ENCODE results near the gene SLC25A17.

The SLC25A17 gene

GRCh38 chr22:40862013-40862412 is 42.9 kb upstream of the SLC25A17 start, which contains the start of gene DNAJB7:
TSS of gene DNAJB7 (minus strand) at chr22:40862113. CDS start at chr22:40861994, 119 bp downstream.
- Histone ChIP-seq H3K9ac (ENCODE audit: low read length) (no peak within 1 kb of the TSS), H2AK5ac (ENCODE audit: low read length) (no peak within 1 kb of the TSS), H3K4me3 (ENCODE audit: low read depth, low read length) (no peak within 1 kb of the TSS), H3K79me2 (ENCODE audit: control insufficient read depth, insufficient read depth, low read length, poor library complexity) (peaks cover 10% of the 10 kb centered on the region), H4K12ac (ENCODE audit: low read depth, low read length) (no peak within 1 kb of the TSS), H4K91ac (ENCODE audit: low read depth, low read length) (no peak within 1 kb of the TSS), H3K4me1 (ENCODE audit: control insufficient read depth in 1 of 2, insufficient read depth in 2 of 2, low read length in 2 of 2) (peaks cover 4% of the 10 kb centered on the region in 2 experiments), H2BK120ac (ENCODE audit: insufficient read depth, low read length, poor library complexity) (no peak within 1 kb of the TSS), H3K27me3 (ENCODE audit: insufficient read depth, low read length) (no peaks in the 10 kb centered on the region), H3K23ac (ENCODE audit: low read length) (no peak within 1 kb of the TSS), H3K79me1 (ENCODE audit: low read length) (peaks cover 4% of the 10 kb centered on the region), H3K27ac (ENCODE audit: low read depth, low read length) (no peak within 1 kb of the TSS), H2AFZ (ENCODE audit: insufficient read depth, low read length, poor library complexity) (no peak within 1 kb of the TSS), H4K8ac (ENCODE audit: low read depth, low read length) (no peak within 1 kb of the TSS), H3K4ac (ENCODE audit: low read depth, low read length) (no peak within 1 kb of the TSS), H3K4me2 (ENCODE audit: low read length) (no peak within 1 kb of the TSS), H3K18ac (ENCODE audit: low read length) (no peak within 1 kb of the TSS), H2BK5ac (ENCODE audit: low read depth, low read length, poor library complexity) (no peak within 1 kb of the TSS), H3K36me3 (ENCODE audit: control insufficient read depth in 1 of 2, insufficient read depth in 2 of 2, low read length in 2 of 2) (peaks cover 0 to 4% of the 10 kb centered on the region in 2 experiments), H3K14ac (ENCODE audit: low read length) (no peak within 1 kb of the TSS), H3K9me3 (ENCODE audit: insufficient read depth, low read depth, low read length) (no peaks in the 10 kb centered on the region), H2BK12ac (ENCODE audit: low read length) (no peak within 1 kb of the TSS)
- WGBS (ENCODE audit: extremely low coverage, insufficient coverage, insufficient read length), result no CpG with 5 or more reads among the region's 3 CpGs
- DNase-seq, result no peak

- H2AK5ac ChIP-seq (ENCODE audit: low read length), result peak overlapping the region; percentile 82
- no CpG with 5 or more reads among the region's 18 CpGs for WGBS (ENCODE audit: extremely low coverage, insufficient coverage, insufficient read length)
These were observed 38.2 kb upstream of the SLC25A17 start for GRCh38 chr22:40857309-40857855.

GRCh38 chr22:40856513-40857308 is 37.6 kb upstream of the SLC25A17 start, which contains the start of the genes ST13 and XPNPEP3:
TSS of gene ST13 (minus strand) at chr22:40856639. CDS start at chr22:40856540, 99 bp downstream.
TSS of gene XPNPEP3 (plus strand) at chr22:40857148. CDS start at chr22:40857182, 34 bp downstream.
- H4K12ac ChIP-seq (ENCODE audit: low read depth, low read length), result peak within 1 kb of the TSS; percentile 90
- H4K91ac ChIP-seq (ENCODE audit: low read depth, low read length), result peak within 1 kb of the TSS; percentile 97
- H3K14ac ChIP-seq (ENCODE audit: low read length), result peak within 1 kb of the TSS; percentile 98
- H2BK120ac ChIP-seq (ENCODE audit: insufficient read depth, low read length, poor library complexity), result peak within 1 kb of the TSS; percentile 95
- H2AK5ac ChIP-seq (ENCODE audit: low read length), result peak within 1 kb of the TSS; percentile 91
- peak within 1 kb of the TSS; percentile 88 for H3K4me2 ChIP-seq (ENCODE audit: low read length)
- peak within 1 kb of the TSS; percentile 68 for H2BK12ac ChIP-seq (ENCODE audit: low read length)
- no peaks in the 10 kb centered on the region for H3K9me3 ChIP-seq (ENCODE audit: insufficient read depth, low read depth, low read length)
- peaks cover 1 to 2% of the 10 kb centered on the region in 2 experiments for H3K36me3 ChIP-seq (ENCODE audit: control insufficient read depth in 1 of 2, insufficient read depth in 2 of 2, low read length in 2 of 2)
- no peaks in the 10 kb centered on the region for H3K27me3 ChIP-seq (ENCODE audit: insufficient read depth, low read length)
- H3K79me2 ChIP-seq (ENCODE audit: control insufficient read depth, insufficient read depth, low read length, poor library complexity), result peaks cover 25% of the 10 kb centered on the region
- peak within 1 kb of the TSS; percentile 96 for H2BK5ac ChIP-seq (ENCODE audit: low read depth, low read length, poor library complexity)
- H3K4me3 ChIP-seq (ENCODE audit: low read depth, low read length), result peak within 1 kb of the TSS; percentile 98
- peaks cover 7 to 8% of the 10 kb centered on the region in 2 experiments for H3K4me1 ChIP-seq (ENCODE audit: control insufficient read depth in 1 of 2, insufficient read depth in 2 of 2, low read length in 2 of 2)
- peak within 1 kb of the TSS; percentile 97 for H3K18ac ChIP-seq (ENCODE audit: low read length)
- peak within 1 kb of the TSS; percentile 100 for H3K4ac ChIP-seq (ENCODE audit: low read depth, low read length)
- no CpG with 5 or more reads among the region's 63 CpGs for WGBS (ENCODE audit: extremely low coverage, insufficient coverage, insufficient read length)
- H3K27ac ChIP-seq (ENCODE audit: low read depth, low read length), result peak within 1 kb of the TSS; percentile 96
- H3K79me1 ChIP-seq (ENCODE audit: low read length), result peaks cover 13% of the 10 kb centered on the region
- DNase-seq, result peak; percentile 96 to 97
- H2AFZ ChIP-seq (ENCODE audit: insufficient read depth, low read length, poor library complexity), result peak within 1 kb of the TSS; percentile 82
- H3K23ac ChIP-seq (ENCODE audit: low read length), result peak within 1 kb of the TSS; percentile 38
- peak within 1 kb of the TSS; percentile 97 for H4K8ac ChIP-seq (ENCODE audit: low read depth, low read length)
- H3K9ac ChIP-seq (ENCODE audit: low read length), result peak within 1 kb of the TSS; percentile 98

More at GRCh38 chr22:40857309-40857855, 38.2 kb upstream of the SLC25A17 start:
- no peaks in the 10 kb centered on the region for H3K27me3 ChIP-seq (ENCODE audit: insufficient read depth, low read length)
- H3K14ac ChIP-seq (ENCODE audit: low read length), result peak overlapping the region; percentile 98
- peak overlapping the region; percentile 68 for H2BK12ac ChIP-seq (ENCODE audit: low read length)
- H3K79me1 ChIP-seq (ENCODE audit: low read length), result peaks cover 13% of the 10 kb centered on the region
- H3K4ac ChIP-seq (ENCODE audit: low read depth, low read length), result peak overlapping the region; percentile 98
- H3K9me3 ChIP-seq (ENCODE audit: insufficient read depth, low read depth, low read length), result no peaks in the 10 kb centered on the region
- H3K79me2 ChIP-seq (ENCODE audit: control insufficient read depth, insufficient read depth, low read length, poor library complexity), result peaks cover 24% of the 10 kb centered on the region
- peak overlapping the region; percentile 82 for H2AFZ ChIP-seq (ENCODE audit: insufficient read depth, low read length, poor library complexity)
- H3K36me3 ChIP-seq (ENCODE audit: control insufficient read depth in 1 of 2, insufficient read depth in 2 of 2, low read length in 2 of 2), result peaks cover 0 to 4% of the 10 kb centered on the region in 2 experiments
- peak overlapping the region; percentile 87 for H3K4me3 ChIP-seq (ENCODE audit: low read depth, low read length)
- no peak overlapping the region for H3K23ac ChIP-seq (ENCODE audit: low read length)
- H3K18ac ChIP-seq (ENCODE audit: low read length), result peak overlapping the region; percentile 97
- peaks cover 7 to 8% of the 10 kb centered on the region in 2 experiments for H3K4me1 ChIP-seq (ENCODE audit: control insufficient read depth in 1 of 2, insufficient read depth in 2 of 2, low read length in 2 of 2)
- H3K27ac ChIP-seq (ENCODE audit: low read depth, low read length), result peak overlapping the region; percentile 96
- peak in 1 of 2 donors; percentile 32 for DNase-seq
- peak overlapping the region; percentile 97 for H4K8ac ChIP-seq (ENCODE audit: low read depth, low read length)
- peak overlapping the region; percentile 92 for H3K9ac ChIP-seq (ENCODE audit: low read length)
- peak overlapping the region; percentile 91 for H4K91ac ChIP-seq (ENCODE audit: low read depth, low read length)
- peak overlapping the region; percentile 90 for H4K12ac ChIP-seq (ENCODE audit: low read depth, low read length)
- H3K4me2 ChIP-seq (ENCODE audit: low read length), result peak overlapping the region; percentile 71
- peak overlapping the region; percentile 60 for H2BK5ac ChIP-seq (ENCODE audit: low read depth, low read length, poor library complexity)
- peak overlapping the region; percentile 89 for H2BK120ac ChIP-seq (ENCODE audit: insufficient read depth, low read length, poor library complexity)

GRCh38 chr22:40855979-40856512 is 36.9 kb upstream of the SLC25A17 start:
- H4K12ac ChIP-seq (ENCODE audit: low read depth, low read length), result peak overlapping the region; percentile 83

More at GRCh38 chr22:40855979-40856512, 36.9 kb upstream of the SLC25A17 start:
- H2AFZ ChIP-seq (ENCODE audit: insufficient read depth, low read length, poor library complexity), result peak overlapping the region; percentile 42
- H2AK5ac ChIP-seq (ENCODE audit: low read length), result peak overlapping the region; percentile 91
- peak overlapping the region; percentile 87 for H2BK5ac ChIP-seq (ENCODE audit: low read depth, low read length, poor library complexity)
- H3K36me3 ChIP-seq (ENCODE audit: control insufficient read depth in 1 of 2, insufficient read depth in 2 of 2, low read length in 2 of 2), result peaks cover 2% of the 10 kb centered on the region in 2 experiments
- peak overlapping the region; percentile 69 for H2BK120ac ChIP-seq (ENCODE audit: insufficient read depth, low read length, poor library complexity)
- peak overlapping the region; percentile 38 for H3K23ac ChIP-seq (ENCODE audit: low read length)
- peak overlapping the region; percentile 100 for H3K4ac ChIP-seq (ENCODE audit: low read depth, low read length)
- H3K4me2 ChIP-seq (ENCODE audit: low read length), result peak overlapping the region; percentile 88
- peak overlapping the region; percentile 97 for H4K8ac ChIP-seq (ENCODE audit: low read depth, low read length)
- peaks cover 7 to 8% of the 10 kb centered on the region in 2 experiments for H3K4me1 ChIP-seq (ENCODE audit: control insufficient read depth in 1 of 2, insufficient read depth in 2 of 2, low read length in 2 of 2)
- H3K14ac ChIP-seq (ENCODE audit: low read length), result peak overlapping the region; percentile 97
- H3K9ac ChIP-seq (ENCODE audit: low read length), result peak overlapping the region; percentile 98
- no peaks in the 10 kb centered on the region for H3K9me3 ChIP-seq (ENCODE audit: insufficient read depth, low read depth, low read length)
- peak overlapping the region; percentile 98 for H3K4me3 ChIP-seq (ENCODE audit: low read depth, low read length)
- peaks cover 27% of the 10 kb centered on the region for H3K79me2 ChIP-seq (ENCODE audit: control insufficient read depth, insufficient read depth, low read length, poor library complexity)
- peak in 1 of 2 donors; percentile 27 for DNase-seq
- H3K27me3 ChIP-seq (ENCODE audit: insufficient read depth, low read length), result no peaks in the 10 kb centered on the region
- H3K27ac ChIP-seq (ENCODE audit: low read depth, low read length), result peak overlapping the region; percentile 67
- no CpG with 5 or more reads among the region's 29 CpGs for WGBS (ENCODE audit: extremely low coverage, insufficient coverage, insufficient read length)
- H3K18ac ChIP-seq (ENCODE audit: low read length), result peak overlapping the region; percentile 88
- peaks cover 13% of the 10 kb centered on the region for H3K79me1 ChIP-seq (ENCODE audit: low read length)
- H4K91ac ChIP-seq (ENCODE audit: low read depth, low read length), result peak overlapping the region; percentile 67
- H2BK12ac ChIP-seq (ENCODE audit: low read length), result no peak overlapping the region
